ENCODE results near the gene NEK3. TPM values are rescaled to one million over a fixed set of nuclear protein-coding genes. Genes with fewer than 3 reads are reported as not detected.

Gene NEK3
- total and polyA plus RNA-seq, 2 experiments from 2014 or later: 11.0 TPM

- no peak overlapping the region for H3K4me3 ChIP-seq
- H3K4me1 ChIP-seq (ENCODE audit: insufficient read depth): peaks cover 21% of the 10 kb centered on the region
- no peaks in the 10 kb centered on the region for H4K20me1 ChIP-seq (ENCODE audit: insufficient read depth, poor library complexity, severe bottlenecking)
- DNase-seq (ENCODE audit: low spot score): no peak
- 77% methylated on average over 6 of the region's 6 CpGs for WGBS (ENCODE audit: low lambda C conversion rate, missing lambda C conversion rate)
- TF ChIP-seq, protein P1, sequence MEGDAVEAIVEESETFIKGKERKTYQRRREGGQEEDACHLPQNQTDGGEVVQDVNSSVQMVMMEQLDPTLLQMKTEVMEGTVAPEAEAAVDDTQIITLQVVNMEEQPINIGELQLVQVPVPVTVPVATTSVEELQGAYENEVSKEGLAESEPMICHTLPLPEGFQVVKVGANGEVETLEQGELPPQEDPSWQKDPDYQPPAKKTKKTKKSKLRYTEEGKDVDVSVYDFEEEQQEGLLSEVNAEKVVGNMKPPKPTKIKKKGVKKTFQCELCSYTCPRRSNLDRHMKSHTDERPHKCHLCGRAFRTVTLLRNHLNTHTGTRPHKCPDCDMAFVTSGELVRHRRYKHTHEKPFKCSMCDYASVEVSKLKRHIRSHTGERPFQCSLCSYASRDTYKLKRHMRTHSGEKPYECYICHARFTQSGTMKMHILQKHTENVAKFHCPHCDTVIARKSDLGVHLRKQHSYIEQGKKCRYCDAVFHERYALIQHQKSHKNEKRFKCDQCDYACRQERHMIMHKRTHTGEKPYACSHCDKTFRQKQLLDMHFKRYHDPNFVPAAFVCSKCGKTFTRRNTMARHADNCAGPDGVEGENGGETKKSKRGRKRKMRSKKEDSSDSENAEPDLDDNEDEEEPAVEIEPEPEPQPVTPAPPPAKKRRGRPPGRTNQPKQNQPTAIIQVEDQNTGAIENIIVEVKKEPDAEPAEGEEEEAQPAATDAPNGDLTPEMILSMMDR (IDR thresholded peaks at IDR 0.05; ENCODE audit: poor library complexity): no peak
- TF ChIP-seq EZH2phosphoT487 (IDR thresholded peaks at IDR 0.05; ENCODE audit: low read depth, severe bottlenecking, unreplicated experiment) (no peak), EZH2 (IDR thresholded peaks at IDR 0.05; ENCODE audit: borderline replicate concordance) (no peak)
- H3K9me3 ChIP-seq (ENCODE audit: low read depth): no peaks in the 10 kb centered on the region
- H2AFZ ChIP-seq: no peak overlapping the region
- H3K4me2 ChIP-seq: peak overlapping the region; percentile 41
- peak overlapping the region; percentile 71 for H3K27ac ChIP-seq
- no peaks in the 10 kb centered on the region for H3K36me3 ChIP-seq (replicated peaks; ENCODE audit: insufficient read depth, low read depth)
- H3K9me2 ChIP-seq (replicated peaks; ENCODE audit: insufficient read depth): no peaks in the 10 kb centered on the region
- no peaks in the 10 kb centered on the region for H3K27me3 ChIP-seq
- peaks cover 6% of the 10 kb centered on the region for H3K79me2 ChIP-seq
Observed at GRCh38 chr13:52160506-52160905, 1.1 kb upstream of the NEK3 start.

GRCh38 chr13:52160053-52160452, 656 bp upstream of the NEK3 start:
- no peak overlapping the region for H3K4me3 ChIP-seq

GRCh38 chr13:52158629-52159158, 703 bp downstream of the NEK3 start:
- Histone ChIP-seq H3K27me3 (no peaks in the 10 kb centered on the region), H3K4me2 (peak overlapping the region; percentile 74), H3K9me3 (ENCODE audit: low read depth) (no peaks in the 10 kb centered on the region), H2AFZ (peak overlapping the region; percentile 76), H3K4me1 (ENCODE audit: insufficient read depth) (peaks cover 16% of the 10 kb centered on the region), H3K4me3 (peak overlapping the region; percentile 66), H3K79me2 (peaks cover 6% of the 10 kb centered on the region), H3K27ac (peak overlapping the region; percentile 90), H4K20me1 (ENCODE audit: insufficient read depth, poor library complexity, severe bottlenecking) (no peaks in the 10 kb centered on the region), H3K36me3 (replicated peaks; ENCODE audit: insufficient read depth, low read depth) (no peaks in the 10 kb centered on the region), H3K9me2 (replicated peaks; ENCODE audit: insufficient read depth) (no peaks in the 10 kb centered on the region)
- 14% methylated on average over 17 of the region's 17 CpGs for WGBS (ENCODE audit: low lambda C conversion rate, missing lambda C conversion rate)
- TF ChIP-seq, protein P1 (IDR thresholded peaks at IDR 0.05; ENCODE audit: poor library complexity): no peak
- DNase-seq (ENCODE audit: low spot score): peak; percentile 58

More at GRCh38 chr13:52160053-52160452, 656 bp upstream of the NEK3 start:
- H4K20me1 ChIP-seq (ENCODE audit: insufficient read depth, poor library complexity, severe bottlenecking): no peaks in the 10 kb centered on the region
- DNase-seq (ENCODE audit: low spot score): no peak
- peaks cover 16% of the 10 kb centered on the region for H3K4me1 ChIP-seq (ENCODE audit: insufficient read depth)
- H3K27ac ChIP-seq: peak overlapping the region; percentile 90
- no peaks in the 10 kb centered on the region for H3K36me3 ChIP-seq (replicated peaks; ENCODE audit: insufficient read depth, low read depth)
- peaks cover 6% of the 10 kb centered on the region for H3K79me2 ChIP-seq
- H3K27me3 ChIP-seq: no peaks in the 10 kb centered on the region
- TF ChIP-seq EZH2 (IDR thresholded peaks at IDR 0.05; ENCODE audit: borderline replicate concordance) (no peak), EZH2phosphoT487 (IDR thresholded peaks at IDR 0.05; ENCODE audit: low read depth, severe bottlenecking, unreplicated experiment) (no peak)
- TF ChIP-seq, protein P1 (IDR thresholded peaks at IDR 0.05; ENCODE audit: poor library complexity): no peak
- H3K9me2 ChIP-seq (replicated peaks; ENCODE audit: insufficient read depth): no peaks in the 10 kb centered on the region
- peak overlapping the region; percentile 74 for H3K4me2 ChIP-seq
- WGBS (ENCODE audit: low lambda C conversion rate, missing lambda C conversion rate): 89% methylated on average over 6 of the region's 6 CpGs
- H3K9me3 ChIP-seq (ENCODE audit: low read depth): no peaks in the 10 kb centered on the region
- H2AFZ ChIP-seq: peak overlapping the region; percentile 76
